Neural cell (in vitro differentiated cells): ENCODE measurements around the gene LARP6. TPM values are rescaled to one million over a fixed set of nuclear protein-coding genes. Genes with fewer than 3 reads are reported as not detected.
"Not testable (repeated sequence)": the region's sequence is repeated elsewhere in the genome, so short reads cannot be mapped to it uniquely, and the experiment has no call there.

Source experiments
- H2AFZ ChIP-seq: fragments of 200-600, 300-800 bp; sonication (generic), shearing (Covaris generic); 2 replicates; pipeline ENCODE4 v1.6.0; 2014; ENCODE audit warnings: low read depth, mild to moderate bottlenecking, antibody characterized with exemption, low read length, moderate library complexity
- H3F3A ChIP-seq: fragments of 200-600 bp; shearing (Covaris generic); 2 replicates; pipeline ENCODE4 v1.6.1; 2016; ENCODE audit warnings: mild to moderate bottlenecking, moderate library complexity, mixed read lengths, antibody characterized with exemption, low read length; ENCODE audit not compliant: insufficient read depth, poor library complexity, severe bottlenecking
- H3K27ac ChIP-seq: fragments of 200-600, 300-800 bp; sonication (generic), shearing (Covaris generic); 2 replicates; pipeline ENCODE4 v1.5.1; 2014; ENCODE audit warnings: mild to moderate bottlenecking, low read length, moderate library complexity
- H3K27me3 ChIP-seq: fragments of 300-800, 200-600 bp; sonication (generic), shearing (Covaris generic); 2 replicates; pipeline ENCODE4 v1.6.0; 2014; ENCODE audit warnings: mild to moderate bottlenecking, low read depth, low read length, moderate library complexity; ENCODE audit not compliant: insufficient read depth
- H3K36me3 ChIP-seq: fragments of 300-800, 200-600 bp; sonication (generic), shearing (Covaris generic); 2 replicates; pipeline ENCODE4 v1.5.1; 2014; ENCODE audit warnings: mild to moderate bottlenecking, antibody characterized with exemption, low read length, moderate library complexity; ENCODE audit not compliant: insufficient read depth
- H3K4me2 ChIP-seq: fragments of 300-800, 200-600 bp; sonication (generic), shearing (Covaris generic); 2 replicates; pipeline ENCODE4 v1.6.0; 2014; ENCODE audit warnings: mild to moderate bottlenecking, low read length
- H3K4me3 ChIP-seq: fragments of 300-800, 200-600 bp; sonication (generic), shearing (Covaris generic); 2 replicates; pipeline ENCODE4 v1.5.1; 2014; ENCODE audit warnings: mild to moderate bottlenecking, low read length, moderate library complexity
- H3K79me2 ChIP-seq: fragments of 200-600 bp; shearing (Covaris generic); replicated peaks from 2 replicates; pipeline ENCODE4 v1.6.0; 2014; ENCODE audit warnings: mild to moderate bottlenecking, low read length, moderate library complexity; ENCODE audit not compliant: insufficient read depth
- H3K9ac ChIP-seq: fragments of 300-800, 200-600 bp; sonication (generic), shearing (Covaris generic); 2 replicates; pipeline ENCODE4 v1.6.1; 2016; ENCODE audit warnings: mild to moderate bottlenecking, low read length, mixed read lengths
- H3K9me2 ChIP-seq: fragments of 200-600 bp; shearing (Covaris generic); 2 replicates; pipeline ENCODE4 v1.6.1; 2016; ENCODE audit warnings: mild to moderate bottlenecking, low read length, mixed read lengths; ENCODE audit not compliant: insufficient read depth
- H3K9me3 ChIP-seq: fragments of 200-600, 300-800 bp; sonication (generic), shearing (Covaris generic); 2 replicates; pipeline ENCODE4 v1.6.1; 2016; ENCODE audit warnings: mild to moderate bottlenecking, mixed run types, low read length, moderate library complexity, mixed read lengths
- H4K20me1 ChIP-seq: fragments of 200-600 bp; shearing (Covaris generic); 2 replicates; pipeline ENCODE4 v1.6.1; 2016; ENCODE audit warnings: mild to moderate bottlenecking, mixed run types; ENCODE audit not compliant: insufficient read depth
- CTCF ChIP-seq: fragments of 450-650 bp; IDR thresholded peaks from 2 replicates; pipeline ENCODE4 v1.5.1; 2014; ENCODE audit warnings: antibody characterized with exemption, mild to moderate bottlenecking, moderate library complexity; ENCODE audit not compliant: poor library complexity, severe bottlenecking
- EP300 ChIP-seq: fragments of 450-650 bp; conservative IDR thresholded peaks from 2 replicates; pipeline ENCODE4 v1.6.1; 2014; ENCODE audit warnings: antibody characterized with exemption, mild to moderate bottlenecking, moderate library complexity; ENCODE audit not compliant: poor library complexity, severe bottlenecking
- EZH2 ChIP-seq: fragments of 200-600, 300-800 bp; shearing (Covaris generic), sonication (generic); IDR thresholded peaks from 2 replicates; pipeline ENCODE4 v1.6.1; 2014; ENCODE audit warnings: antibody characterized with exemption, low read length, borderline replicate concordance, mild to moderate bottlenecking; ENCODE audit not compliant: insufficient read depth, poor library complexity, severe bottlenecking
- MXI1 ChIP-seq: fragments of 450-650 bp; conservative IDR thresholded peaks from 2 replicates; pipeline ENCODE4 v1.6.1; 2014; ENCODE audit warnings: antibody characterized with exemption, mild to moderate bottlenecking; ENCODE audit not compliant: poor library complexity, severe bottlenecking
- POLR2AphosphoS5 ChIP-seq: IDR thresholded peaks from 2 replicates; pipeline ENCODE4 v1.6.1; 2012
- RAD21 ChIP-seq: fragments of 450-650 bp; conservative IDR thresholded peaks from 2 replicates; pipeline ENCODE4 v1.6.1; 2014; ENCODE audit warnings: antibody characterized with exemption, mild to moderate bottlenecking, moderate library complexity
- REST ChIP-seq: IDR thresholded peaks from 2 replicates; pipeline ENCODE4 v1.6.1; 2012; ENCODE audit warnings: borderline replicate concordance
- SMC3 ChIP-seq: fragments of 450-650 bp; conservative IDR thresholded peaks from 2 replicates; pipeline ENCODE4 v1.6.1; 2014; ENCODE audit warnings: antibody characterized with exemption, mild to moderate bottlenecking, moderate library complexity; ENCODE audit not compliant: poor library complexity
- TAF1 ChIP-seq: IDR thresholded peaks from 2 replicates; pipeline ENCODE4 v1.6.1; 2012; ENCODE audit warnings: low read depth
- polyA plus RNA-seq: library from polyadenylated mRNA; depleted of rRNA; stranded (reverse); fragments of >200 nt; gene quantifications from 2 replicates; pipeline ENCODE4 v1.2.3, GENCODE V29; 2014

Gene LARP6
- polyA plus RNA-seq, 1 donor from 2014 or later = 20.4 TPM

GRCh38 chr15:70818580-70818979 is 35.4 kb downstream of the LARP6 start (continued):
- no peak for TF ChIP-seq SMC3

DNA sequence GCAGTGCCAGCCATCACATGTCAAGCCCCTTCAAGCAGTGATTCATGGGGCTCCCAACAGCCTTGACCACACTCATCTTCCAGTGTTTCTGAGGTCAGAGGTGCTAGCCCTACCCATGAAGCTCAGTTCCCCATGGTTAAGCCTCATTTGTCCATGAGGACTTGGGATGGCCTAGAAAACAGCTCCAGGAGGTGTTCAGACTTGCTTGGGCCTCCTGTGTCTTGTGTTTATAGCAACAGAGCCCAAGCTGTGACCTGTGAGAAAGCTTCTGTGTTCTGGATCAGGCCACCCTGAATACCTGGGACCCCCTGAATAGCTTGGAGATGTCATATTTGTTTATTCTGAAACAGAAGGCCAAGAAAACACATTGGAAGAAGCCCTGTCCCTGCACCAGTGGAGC is 36.7 kb downstream of the LARP6 start:
- no peaks in the 10 kb centered on the region for H4K20me1 ChIP-seq
- H3K36me3 ChIP-seq = no peaks in the 10 kb centered on the region
- no peaks in the 10 kb centered on the region for H3K27me3 ChIP-seq
- TF ChIP-seq POLR2AphosphoS5 = no peak
- TF ChIP-seq EZH2 = no peak
- TF ChIP-seq CTCF = no peak
- no peak for TF ChIP-seq MXI1
- no peak for TF ChIP-seq RAD21
- no peak for TF ChIP-seq SMC3
- no peak for TF ChIP-seq REST
- no peak for TF ChIP-seq TAF1
- no peak for TF ChIP-seq EP300
- H3K9me2 ChIP-seq = no peaks in the 10 kb centered on the region
- H3K79me2 ChIP-seq = no peaks in the 10 kb centered on the region
- H3K27ac ChIP-seq = no peak overlapping the region
- no peaks in the 10 kb centered on the region for H3K9me3 ChIP-seq
- no peak overlapping the region for H3K9ac ChIP-seq
- no peaks in the 10 kb centered on the region for H3F3A ChIP-seq
- H3K4me3 ChIP-seq = no peak overlapping the region
- H3K4me2 ChIP-seq = no peak overlapping the region
- H2AFZ ChIP-seq = no peak overlapping the region

DNA sequence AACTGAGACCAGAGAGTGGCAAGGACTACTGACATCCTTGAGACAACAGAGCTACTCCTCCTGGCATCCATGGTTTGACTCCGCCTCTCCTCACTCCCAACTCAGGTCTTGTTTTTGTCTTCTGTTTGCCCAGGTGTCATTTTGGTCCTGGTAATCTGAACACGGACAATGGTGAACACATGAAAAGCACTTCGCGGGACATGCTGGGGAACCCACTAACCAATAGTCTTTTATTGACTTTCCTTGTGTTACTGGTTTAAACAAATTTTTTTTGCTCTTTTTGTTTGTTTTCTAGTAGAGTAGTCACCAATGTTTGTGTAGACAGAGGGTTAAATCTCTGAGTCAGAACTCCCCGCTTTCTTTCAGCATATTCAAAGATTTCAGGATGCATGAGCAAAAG is 38.4 kb downstream of the LARP6 start:
- TF ChIP-seq REST = no peak
- TF ChIP-seq CTCF = no peak
- TF ChIP-seq TAF1 = no peak
- TF ChIP-seq MXI1 = no peak
- TF ChIP-seq SMC3 = no peak
- TF ChIP-seq POLR2AphosphoS5 = no peak
- TF ChIP-seq EZH2 = no peak
- TF ChIP-seq EP300 = no peak
- no peak for TF ChIP-seq RAD21
- no peaks in the 10 kb centered on the region for H3K9me3 ChIP-seq
- H3K36me3 ChIP-seq = no peaks in the 10 kb centered on the region

GRCh38 chr15:70815011-70815410 is 38.9 kb downstream of the LARP6 start:
- not testable (repeated sequence) for H3K9me2 ChIP-seq, H3F3A ChIP-seq, H2AFZ ChIP-seq, H3K27me3 ChIP-seq, H3K9me3 ChIP-seq, H3K27ac ChIP-seq, H3K79me2 ChIP-seq, H3K36me3 ChIP-seq, H4K20me1 ChIP-seq, H3K4me3 ChIP-seq, H3K4me2 ChIP-seq, H3K9ac ChIP-seq

More for the DNA sequence above, 38.4 kb downstream of the LARP6 start:
- H4K20me1 ChIP-seq = no peaks in the 10 kb centered on the region
- no peak overlapping the region for H3K9ac ChIP-seq
- H3F3A ChIP-seq = no peaks in the 10 kb centered on the region
- H3K27me3 ChIP-seq = no peaks in the 10 kb centered on the region
- H3K4me2 ChIP-seq = no peak overlapping the region
- H3K9me2 ChIP-seq = no peaks in the 10 kb centered on the region
- no peaks in the 10 kb centered on the region for H3K79me2 ChIP-seq
- no peak overlapping the region for H2AFZ ChIP-seq
- no peak overlapping the region for H3K4me3 ChIP-seq
- H3K27ac ChIP-seq = no peak overlapping the region
